ENCODE measurements around the gene ALDH1L2.

DNA sequence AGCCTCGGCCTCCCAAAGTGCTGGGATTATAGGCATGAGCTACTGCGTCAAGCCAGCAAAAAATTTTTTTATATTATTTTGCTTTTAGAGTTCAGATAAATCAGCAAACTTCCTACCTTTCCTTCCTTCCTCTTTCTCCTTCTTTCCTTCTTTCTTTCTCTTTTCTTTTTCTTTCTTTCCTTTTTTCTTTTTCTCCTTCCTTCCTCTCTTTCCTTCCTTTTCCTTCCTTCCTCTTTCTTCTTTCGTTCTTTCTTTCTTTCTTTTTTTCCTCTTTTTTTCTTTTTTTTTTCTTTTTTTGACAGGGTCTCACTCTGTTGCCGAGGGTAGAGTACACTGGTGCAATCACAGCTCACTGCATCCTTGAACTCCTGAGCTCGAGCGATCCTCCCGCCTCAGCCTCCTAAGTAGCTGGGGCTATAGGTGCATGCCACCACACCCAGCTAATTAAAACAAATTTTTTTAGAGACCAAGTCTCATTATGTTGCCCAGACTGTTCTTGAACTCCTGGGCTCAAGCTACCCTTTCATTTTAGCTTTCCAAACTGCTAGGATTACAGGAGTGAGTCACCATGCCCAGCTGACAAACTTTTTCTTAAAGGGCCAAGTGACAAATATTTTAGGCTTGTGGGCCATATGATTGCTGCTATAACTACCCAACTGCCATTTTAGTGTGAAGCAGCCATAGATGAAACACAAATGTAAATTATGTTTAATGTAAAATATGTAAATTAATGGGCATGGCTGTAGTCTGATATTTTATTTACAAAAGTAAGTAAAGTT is 16.1 kb upstream of the ALDH1L2 start:
- TF ChIP-seq EZH2 (IDR thresholded peaks at IDR 0.05; ENCODE audit: insufficient read depth, low read length) (no peak), CTCF (IDR thresholded peaks at IDR 0.05; ENCODE audit: insufficient read depth, low read depth, low read length) (no peak)

Data from astrocyte (in vitro differentiated cells and primary cell).